Adrenal gland (tissue), 5 donors: ENCODE measurements around the gene CYP24A1.

Experiments used
- CTCF ChIP-seq, 6 experiments: fragments of 450-650 bp in 4 of 6; fragments of 200-600 bp in 2 of 6; sonication (generic) in 1 of 6; IDR thresholded peaks; 1 replicate in 5 of 6; 2 replicates in 1 of 6; pipeline versions ENCODE4 v1.5.1 to v1.8.0; 2016 to 2021; ENCODE audit warnings: antibody characterized with exemption in 6 of 6, mild to moderate bottlenecking in 2 of 6, moderate library complexity in 1 of 6
- POLR2A ChIP-seq, 2 donors: fragments of 450-650 bp; IDR thresholded peaks; one replicate each; pipeline ENCODE4 v1.6.1; 2017; ENCODE audit warnings: antibody characterized with exemption in 2 of 2, mild to moderate bottlenecking in 2 of 2, moderate library complexity in 1 of 2
- donor health status: DM: no; HTN: no; CAD: no.

- no peak for TF ChIP-seq POLR2A (IDR thresholded peaks at IDR 0.05)
- TF ChIP-seq CTCF (IDR thresholded peaks at IDR 0.05), result no peak
Observed at GRCh38 chr20:54193817-54194216, 20.0 kb upstream of the CYP24A1 start.
